ENCODE data around the gene NIPAL3. TPM values are rescaled to one million over a fixed set of nuclear protein-coding genes. Genes with fewer than 3 reads are reported as not detected.

The NIPAL3 gene
- total RNA-seq, 2 experiments from 2014 or later = 11.7 to 25.3 TPM

DNA sequence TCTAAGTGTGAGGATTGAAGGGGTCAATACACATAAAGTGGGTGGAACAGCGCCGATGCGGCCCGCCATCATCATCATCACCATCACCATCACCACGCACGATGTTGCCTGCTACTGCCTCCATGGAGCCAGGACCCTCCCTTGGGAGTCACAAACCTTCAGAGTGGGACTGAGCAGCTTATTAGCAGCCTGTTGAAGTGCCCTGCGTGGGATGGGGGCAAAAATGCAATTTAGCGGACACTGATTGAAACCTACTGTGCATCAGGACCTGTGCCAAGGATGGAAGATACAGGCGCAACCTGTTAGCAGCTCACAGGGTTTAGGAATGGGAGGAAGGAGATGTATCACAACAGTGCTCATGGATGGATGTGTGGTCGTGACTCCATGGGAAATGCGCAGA, 28.7 kb upstream of the NIPAL3 start:
- POLR2A ChIA-PET = interaction anchor here (0.6 kb wide), 2 partner anchors 13 to 48 kb away, joined by 3 to 4 read pairs; no protein-coding TSS in a partner anchor
- Histone ChIP-seq H3K4me3 (ENCODE audit: low read depth, low read length, poor library complexity, severe bottlenecking) (no peak overlapping the region), H3K9me3 (ENCODE audit: low read length) (no peaks in the 10 kb centered on the region), H4K20me1 (ENCODE audit: insufficient read depth, low read length) (no peaks in the 10 kb centered on the region), H3K27ac (ENCODE audit: low read depth, low read length, poor library complexity, severe bottlenecking) (no peak overlapping the region), H2AFZ (ENCODE audit: low read length) (no peak overlapping the region), H3K4me2 (ENCODE audit: low read length) (no peak overlapping the region), H3K9me2 (ENCODE audit: insufficient read depth, low read length) (no peaks in the 10 kb centered on the region), H3K79me2 (ENCODE audit: insufficient read depth, low read depth, low read length) (no peaks in the 10 kb centered on the region), H3K36me3 (ENCODE audit: insufficient read depth, low read length) (no peaks in the 10 kb centered on the region), H3K4me1 (ENCODE audit: insufficient read depth, low read length, poor library complexity, severe bottlenecking) (peaks cover 30% of the 10 kb centered on the region)
- intact Hi-C loops (cut with micrococcal nuclease; ENCODE audit: unreplicated experiment) = no loop called here
- no TSS peak for BruUV-seq (replicated peaks)
- DNase-seq (ENCODE audit: low spot score) = no peak
- CTCF ChIA-PET (ENCODE audit: unreplicated experiment) = no interaction called here
- TF ChIP-seq, protein P1, sequence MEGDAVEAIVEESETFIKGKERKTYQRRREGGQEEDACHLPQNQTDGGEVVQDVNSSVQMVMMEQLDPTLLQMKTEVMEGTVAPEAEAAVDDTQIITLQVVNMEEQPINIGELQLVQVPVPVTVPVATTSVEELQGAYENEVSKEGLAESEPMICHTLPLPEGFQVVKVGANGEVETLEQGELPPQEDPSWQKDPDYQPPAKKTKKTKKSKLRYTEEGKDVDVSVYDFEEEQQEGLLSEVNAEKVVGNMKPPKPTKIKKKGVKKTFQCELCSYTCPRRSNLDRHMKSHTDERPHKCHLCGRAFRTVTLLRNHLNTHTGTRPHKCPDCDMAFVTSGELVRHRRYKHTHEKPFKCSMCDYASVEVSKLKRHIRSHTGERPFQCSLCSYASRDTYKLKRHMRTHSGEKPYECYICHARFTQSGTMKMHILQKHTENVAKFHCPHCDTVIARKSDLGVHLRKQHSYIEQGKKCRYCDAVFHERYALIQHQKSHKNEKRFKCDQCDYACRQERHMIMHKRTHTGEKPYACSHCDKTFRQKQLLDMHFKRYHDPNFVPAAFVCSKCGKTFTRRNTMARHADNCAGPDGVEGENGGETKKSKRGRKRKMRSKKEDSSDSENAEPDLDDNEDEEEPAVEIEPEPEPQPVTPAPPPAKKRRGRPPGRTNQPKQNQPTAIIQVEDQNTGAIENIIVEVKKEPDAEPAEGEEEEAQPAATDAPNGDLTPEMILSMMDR (conservative IDR thresholded peaks at IDR 0.05; ENCODE audit: low read length) = no peak
- TF ChIP-seq EZH2phosphoT487 (IDR thresholded peaks at IDR 0.05; ENCODE audit: borderline replicate concordance, low read depth, low read length) = no peak

DNA sequence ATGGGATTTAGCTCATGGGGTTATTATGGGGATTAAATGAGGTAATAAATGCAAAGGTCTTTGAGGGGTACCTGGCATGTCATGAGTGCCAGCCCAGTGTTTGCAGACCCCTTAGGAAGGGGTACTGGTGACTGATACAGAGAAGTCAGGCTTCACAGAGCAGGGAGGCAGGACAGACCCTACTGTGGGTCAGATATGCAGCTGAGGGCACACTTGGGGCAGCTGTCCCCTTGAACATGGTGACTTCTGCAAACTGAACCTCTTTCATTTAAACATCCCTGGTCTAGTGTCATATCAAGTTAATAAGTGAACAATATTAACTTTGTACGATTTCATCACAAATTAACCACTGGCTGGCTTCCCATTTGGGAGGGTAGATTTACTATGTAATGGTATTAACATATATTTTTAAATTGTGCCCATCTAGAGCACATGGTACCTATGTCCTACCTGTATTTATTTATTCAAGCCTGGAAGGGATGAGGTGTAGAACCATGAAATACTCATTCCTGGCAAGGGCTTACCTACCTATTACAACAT, 27.9 kb upstream of the NIPAL3 start:
- no peak overlapping the region for H3K27ac ChIP-seq (ENCODE audit: low read depth, low read length, poor library complexity, severe bottlenecking)
- H3K4me1 ChIP-seq (ENCODE audit: insufficient read depth, low read length, poor library complexity, severe bottlenecking) = peaks cover 38% of the 10 kb centered on the region
- H4K20me1 ChIP-seq (ENCODE audit: insufficient read depth, low read length) = no peaks in the 10 kb centered on the region
- BruUV-seq (replicated peaks) = no TSS peak
- H3K36me3 ChIP-seq (ENCODE audit: insufficient read depth, low read length) = no peaks in the 10 kb centered on the region
- no peak overlapping the region for H3K4me3 ChIP-seq (ENCODE audit: low read depth, low read length, poor library complexity, severe bottlenecking)
- no peaks in the 10 kb centered on the region for H3K9me2 ChIP-seq (ENCODE audit: insufficient read depth, low read length)
- no peaks in the 10 kb centered on the region for H3K9me3 ChIP-seq (ENCODE audit: low read length)
- ChIA-PET CTCF (ENCODE audit: unreplicated experiment) (no interaction called here), POLR2A (interaction anchor here (0.6 kb wide), 1 partner anchor 49 kb away, joined by 4 read pairs; no protein-coding TSS in a partner anchor)
- no peaks in the 10 kb centered on the region for H3K79me2 ChIP-seq (ENCODE audit: insufficient read depth, low read depth, low read length)
- H3K4me2 ChIP-seq (ENCODE audit: low read length) = no peak overlapping the region
- no peak overlapping the region for H2AFZ ChIP-seq (ENCODE audit: low read length)
- intact Hi-C loops (cut with micrococcal nuclease; ENCODE audit: unreplicated experiment) = no loop called here
- no peak for DNase-seq (ENCODE audit: low spot score)
- no peak for TF ChIP-seq EZH2phosphoT487 (IDR thresholded peaks at IDR 0.05; ENCODE audit: borderline replicate concordance, low read depth, low read length)
- TF ChIP-seq, protein P1 (conservative IDR thresholded peaks at IDR 0.05; ENCODE audit: low read length) = no peak

DNA sequence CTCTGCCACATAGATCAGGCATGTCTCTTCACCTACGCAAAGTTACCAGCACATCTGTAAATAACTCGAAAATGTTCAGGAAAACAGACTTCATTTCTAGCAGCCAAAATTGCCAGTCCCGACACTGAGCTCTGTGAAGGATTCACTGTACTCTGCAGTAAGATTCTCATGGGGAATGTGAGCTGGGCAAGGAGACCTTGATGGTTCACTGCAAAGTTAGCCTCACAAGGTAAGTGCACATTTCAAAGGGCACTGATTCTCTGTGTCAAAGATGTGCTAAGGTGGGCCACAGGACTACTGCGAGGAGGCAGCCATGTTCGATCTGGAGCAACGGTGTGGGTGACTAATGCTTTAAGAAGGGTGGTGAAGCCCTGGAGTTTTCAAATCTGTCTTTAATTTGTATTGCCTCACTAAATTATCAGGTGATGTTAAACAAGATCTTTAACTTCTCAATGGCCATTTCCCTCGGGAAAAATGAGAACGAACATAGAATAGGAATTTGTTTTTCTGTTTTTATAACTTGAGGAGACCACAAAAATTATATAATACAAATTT, 27.2 kb upstream of the NIPAL3 start:
- Histone ChIP-seq H3K27ac (ENCODE audit: low read depth, low read length, poor library complexity, severe bottlenecking) (no peak overlapping the region), H3K4me1 (ENCODE audit: insufficient read depth, low read length, poor library complexity, severe bottlenecking) (peaks cover 45% of the 10 kb centered on the region), H3K79me2 (ENCODE audit: insufficient read depth, low read depth, low read length) (no peaks in the 10 kb centered on the region), H4K20me1 (ENCODE audit: insufficient read depth, low read length) (no peaks in the 10 kb centered on the region), H3K4me3 (ENCODE audit: low read depth, low read length, poor library complexity, severe bottlenecking) (no peak overlapping the region), H2AFZ (ENCODE audit: low read length) (no peak overlapping the region), H3K4me2 (ENCODE audit: low read length) (no peak overlapping the region), H3K9me3 (ENCODE audit: low read length) (no peaks in the 10 kb centered on the region), H3K9me2 (ENCODE audit: insufficient read depth, low read length) (no peaks in the 10 kb centered on the region), H3K36me3 (ENCODE audit: insufficient read depth, low read length) (no peaks in the 10 kb centered on the region)
- no peak for DNase-seq (ENCODE audit: low spot score)
- ChIA-PET CTCF (ENCODE audit: unreplicated experiment) (no interaction called here), POLR2A (interaction anchor here (0.6 to 0.7 kb wide), 2 partner anchors 189 to 238 kb away, joined by 3 to 4 read pairs; no protein-coding TSS in a partner anchor)
- intact Hi-C loops (cut with micrococcal nuclease; ENCODE audit: unreplicated experiment) = no loop called here
- BruUV-seq (replicated peaks) = no TSS peak
- TF ChIP-seq EZH2phosphoT487 (IDR thresholded peaks at IDR 0.05; ENCODE audit: borderline replicate concordance, low read depth, low read length) = no peak
- TF ChIP-seq, protein P1 (conservative IDR thresholded peaks at IDR 0.05; ENCODE audit: low read length) = no peak
